Calu3 (cell line): ENCODE measurements around the gene KCNJ12. TPM values are rescaled to one million over a fixed set of nuclear protein-coding genes. Genes with fewer than 3 reads are reported as not detected.

ENCODE experiments used
- BruUV-seq: library from RNA; stranded (reverse); fragments of 400-500 nt; replicated peaks from 2 replicates; lab custom pipeline; 2021; lab: Mats Ljungman, UMichigan
- CTCF ChIA-PET: fragments of 300-600 bp; sonication (Branson Sonifier 250); formaldehyde crosslinking; loops from one replicate; lab custom pipeline; 2022; ENCODE audit warnings: antibody characterized with exemption; lab: Charles Lee
- DNase-seq: peaks from one replicate; pipeline ENCODE4 v3.0.0; 2022
- H3K27ac Mint-ChIP-seq: one replicate; pipeline ENCODE4 v1.8.0; 2022; ENCODE audit warnings: mixed read lengths; ENCODE audit not compliant: unreplicated experiment
- H3K27me3 Mint-ChIP-seq: one replicate; pipeline ENCODE4 v1.8.0; 2022; ENCODE audit warnings: mixed read lengths; ENCODE audit not compliant: unreplicated experiment
- H3K36me3 Mint-ChIP-seq: one replicate; pipeline ENCODE4 v1.8.0; 2022; ENCODE audit warnings: mild to moderate bottlenecking, moderate library complexity, mixed read lengths; ENCODE audit not compliant: insufficient read depth, unreplicated experiment
- H3K4me1 Mint-ChIP-seq: one replicate; pipeline ENCODE4 v1.8.0; 2022; ENCODE audit warnings: mild to moderate bottlenecking, low read depth, mixed read lengths; ENCODE audit not compliant: unreplicated experiment
- H3K4me3 Mint-ChIP-seq: one replicate; pipeline ENCODE4 v1.8.0; 2022; ENCODE audit warnings: mild to moderate bottlenecking, low read depth, moderate library complexity, mixed read lengths; ENCODE audit not compliant: unreplicated experiment
- H3K9me3 Mint-ChIP-seq: one replicate; pipeline ENCODE4 v1.8.0; 2022; ENCODE audit warnings: low read depth, mixed read lengths; ENCODE audit not compliant: unreplicated experiment
- CTCF ChIP-seq: fragments of 200-600 bp; IDR thresholded peaks from one replicate; pipeline ENCODE4 v1.8.0; 2022; ENCODE audit warnings: antibody characterized with exemption; ENCODE audit not compliant: unreplicated experiment
- intact Hi-C: fragments of 100-400 bp; cut with micrococcal nuclease; formaldehyde crosslinking; loops from one replicate; pipeline ENCODE4 v1.10.0; 2022; ENCODE audit not compliant: unreplicated experiment
- total RNA-seq: library from RNA; stranded (reverse); gene quantifications from 2 replicates; pipeline ENCODE4 v1.2.3, GENCODE V29; 2022

Gene KCNJ12
- total RNA-seq, 1 experiment from 2014 or later = not detected

DNA sequence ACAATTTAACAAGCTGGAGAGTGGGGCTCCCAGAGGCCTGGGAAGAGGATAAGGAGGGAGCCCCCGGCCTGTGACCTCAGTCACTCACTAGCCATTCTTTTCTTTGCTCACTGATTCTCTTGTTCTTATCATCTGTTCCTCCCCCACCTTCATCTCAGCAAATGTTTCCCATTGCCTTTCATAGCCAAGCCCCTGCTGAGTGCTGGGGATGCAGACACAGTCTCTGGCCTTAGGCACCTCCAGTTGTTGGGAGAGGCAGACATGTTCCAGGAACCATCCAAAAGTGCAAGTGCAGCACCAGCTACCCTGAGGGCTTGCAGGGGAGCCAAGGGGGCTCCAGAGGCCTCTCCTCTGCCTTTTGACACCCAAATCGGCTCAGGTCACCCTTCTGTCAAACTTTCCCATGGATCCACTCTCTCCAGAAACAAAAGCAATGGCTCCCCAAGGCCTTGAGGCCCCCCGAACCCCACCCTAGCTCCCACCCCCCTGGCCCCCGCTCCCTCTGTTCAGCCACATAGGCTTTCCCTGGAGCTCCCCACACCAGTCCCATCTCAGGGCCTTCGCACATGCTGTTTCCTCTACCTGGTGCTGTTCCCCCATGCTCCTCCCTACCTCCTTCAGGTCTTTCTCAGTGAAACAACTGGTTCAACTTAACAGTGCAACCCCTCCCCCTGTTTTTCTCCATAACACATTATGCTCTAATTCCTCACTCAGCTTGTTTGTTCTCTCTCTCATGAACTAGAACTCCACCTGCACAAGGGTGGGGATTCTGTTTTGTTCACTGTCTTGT is 14.9 kb upstream of the KCNJ12 start:
- CTCF ChIA-PET = no interaction called here
- intact Hi-C loops = no loop called here
- no peaks in the 10 kb centered on the region for H3K4me1 Mint-ChIP-seq
- no peak for TF ChIP-seq CTCF
- H3K9me3 Mint-ChIP-seq = no peaks in the 10 kb centered on the region
- H3K27me3 Mint-ChIP-seq = peaks cover 15% of the 10 kb centered on the region
- BruUV-seq = no TSS peak
- no peak for DNase-seq
- no peak overlapping the region for H3K27ac Mint-ChIP-seq
- no peaks in the 10 kb centered on the region for H3K36me3 Mint-ChIP-seq
- H3K4me3 Mint-ChIP-seq = no peak overlapping the region

DNA sequence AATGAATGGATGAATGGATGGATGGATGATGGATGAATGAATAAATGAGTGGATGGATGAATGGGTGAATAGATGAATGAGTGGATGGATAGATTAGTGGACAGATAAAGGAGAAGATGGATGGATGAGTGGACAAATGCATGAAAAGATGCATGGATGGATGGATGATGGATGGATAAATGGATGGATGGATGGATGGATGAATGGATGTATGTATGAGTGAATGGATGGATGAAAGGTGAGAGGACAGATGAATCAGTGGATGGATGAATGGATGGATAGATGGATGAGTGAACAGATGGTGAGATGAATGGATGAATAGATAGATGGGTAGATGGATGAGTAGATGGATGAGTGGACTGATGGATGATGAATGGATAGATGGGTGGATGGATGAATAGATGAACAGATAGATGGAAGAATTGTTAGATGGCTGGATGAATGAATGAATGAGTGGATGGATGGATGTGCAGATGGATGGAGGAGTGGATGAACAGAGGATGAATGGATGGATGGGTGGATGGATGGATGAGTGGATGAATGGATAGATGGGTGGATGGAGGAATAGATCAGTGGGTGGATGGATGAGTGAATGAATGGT is 13.7 kb upstream of the KCNJ12 start:
- Mint-ChIP-seq H3K4me1 (no peaks in the 10 kb centered on the region), H3K27me3 (peaks cover 3% of the 10 kb centered on the region), H3K36me3 (no peaks in the 10 kb centered on the region), H3K27ac (no peak overlapping the region), H3K9me3 (no peaks in the 10 kb centered on the region), H3K4me3 (no peak overlapping the region)
- BruUV-seq = no TSS peak
- TF ChIP-seq CTCF = no peak
- intact Hi-C loops = no loop called here
- CTCF ChIA-PET = no interaction called here
- DNase-seq = no peak

DNA sequence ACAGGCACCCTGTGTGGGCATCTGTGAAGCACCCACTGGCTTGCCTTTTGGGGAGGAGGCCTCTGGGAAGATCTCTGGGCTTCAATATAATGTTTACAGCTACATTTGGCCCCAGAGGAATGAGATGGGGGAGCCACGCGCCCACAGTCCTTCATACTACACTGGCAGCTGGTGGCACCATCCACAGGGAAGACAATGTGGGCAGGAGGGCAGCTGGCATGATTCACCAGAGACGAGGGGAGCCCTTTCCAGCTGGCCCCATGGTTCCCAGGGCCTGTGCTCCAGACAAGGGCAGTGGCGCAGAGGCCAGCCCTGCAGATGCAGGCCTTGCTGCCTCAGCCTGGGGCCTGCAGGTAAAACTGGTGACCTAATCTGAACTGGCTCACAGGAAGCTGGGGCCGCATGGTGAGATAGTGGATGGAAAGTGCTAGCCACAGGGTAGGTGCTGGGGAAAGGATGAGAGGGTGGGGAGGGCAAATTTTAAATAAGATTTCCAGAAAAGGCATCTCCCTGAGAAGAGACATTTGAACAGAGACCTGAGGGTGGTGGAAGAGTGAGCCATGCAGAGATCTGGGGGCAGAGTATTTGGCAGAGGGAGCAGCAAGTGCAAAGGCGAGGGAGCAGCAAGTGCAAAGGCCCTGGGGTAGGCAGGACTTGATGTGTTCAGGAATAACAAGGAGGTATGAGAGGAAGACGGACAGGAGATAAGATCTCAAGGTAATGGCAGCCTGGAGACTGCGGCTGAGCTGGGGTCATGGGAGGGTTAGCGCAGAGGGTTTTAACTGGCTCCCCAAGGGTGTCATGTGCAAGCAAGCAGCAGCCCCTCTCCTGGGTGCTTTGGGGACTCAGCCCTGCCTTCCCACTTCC is 12.1 kb upstream of the KCNJ12 start:
- Mint-ChIP-seq H3K4me3 (no peak overlapping the region), H3K9me3 (no peaks in the 10 kb centered on the region), H3K27ac (no peak overlapping the region), H3K4me1 (no peaks in the 10 kb centered on the region), H3K27me3 (peaks cover 13% of the 10 kb centered on the region), H3K36me3 (no peaks in the 10 kb centered on the region)
- no peak for DNase-seq
- TF ChIP-seq CTCF = no peak
- intact Hi-C loops = no loop called here
- CTCF ChIA-PET = no interaction called here
- BruUV-seq = no TSS peak

DNA sequence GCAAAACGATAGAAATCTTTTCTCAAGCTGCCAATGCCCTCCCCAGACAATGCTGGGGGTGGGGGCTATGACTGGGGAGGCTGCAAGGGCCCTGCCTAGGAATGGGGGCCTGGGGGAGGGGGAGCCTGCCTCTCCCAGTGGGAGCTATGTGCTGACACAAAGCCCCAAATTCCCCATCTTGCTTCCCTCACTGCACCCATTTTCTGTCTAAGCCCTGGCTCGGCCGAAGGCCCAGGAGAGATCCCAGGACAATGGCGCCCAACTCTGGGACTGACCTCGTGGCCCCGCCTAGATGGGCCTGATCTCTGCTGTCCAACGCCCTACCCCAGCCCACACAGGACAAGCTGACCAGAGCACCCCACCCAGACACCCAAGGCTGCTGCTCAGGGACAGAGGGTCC is 11.1 kb upstream of the KCNJ12 start:
- H3K27ac Mint-ChIP-seq = no peak overlapping the region
- no peak overlapping the region for H3K4me3 Mint-ChIP-seq
- DNase-seq = no peak
- CTCF ChIA-PET = no interaction called here
- no TSS peak for BruUV-seq
- no peaks in the 10 kb centered on the region for H3K9me3 Mint-ChIP-seq
- intact Hi-C loops = no loop called here
- no peak for TF ChIP-seq CTCF
- H3K27me3 Mint-ChIP-seq = peaks cover 14% of the 10 kb centered on the region
- no peaks in the 10 kb centered on the region for H3K36me3 Mint-ChIP-seq
- no peaks in the 10 kb centered on the region for H3K4me1 Mint-ChIP-seq
